D341Med (cell line): ENCODE data around the gene ATG16L1.

Experiments
- DNase-seq: peaks from one replicate; pipeline ENCODE4 v3.0.0; 2012; ENCODE audit warnings: low spot score

Gene ATG16L1

DNA sequence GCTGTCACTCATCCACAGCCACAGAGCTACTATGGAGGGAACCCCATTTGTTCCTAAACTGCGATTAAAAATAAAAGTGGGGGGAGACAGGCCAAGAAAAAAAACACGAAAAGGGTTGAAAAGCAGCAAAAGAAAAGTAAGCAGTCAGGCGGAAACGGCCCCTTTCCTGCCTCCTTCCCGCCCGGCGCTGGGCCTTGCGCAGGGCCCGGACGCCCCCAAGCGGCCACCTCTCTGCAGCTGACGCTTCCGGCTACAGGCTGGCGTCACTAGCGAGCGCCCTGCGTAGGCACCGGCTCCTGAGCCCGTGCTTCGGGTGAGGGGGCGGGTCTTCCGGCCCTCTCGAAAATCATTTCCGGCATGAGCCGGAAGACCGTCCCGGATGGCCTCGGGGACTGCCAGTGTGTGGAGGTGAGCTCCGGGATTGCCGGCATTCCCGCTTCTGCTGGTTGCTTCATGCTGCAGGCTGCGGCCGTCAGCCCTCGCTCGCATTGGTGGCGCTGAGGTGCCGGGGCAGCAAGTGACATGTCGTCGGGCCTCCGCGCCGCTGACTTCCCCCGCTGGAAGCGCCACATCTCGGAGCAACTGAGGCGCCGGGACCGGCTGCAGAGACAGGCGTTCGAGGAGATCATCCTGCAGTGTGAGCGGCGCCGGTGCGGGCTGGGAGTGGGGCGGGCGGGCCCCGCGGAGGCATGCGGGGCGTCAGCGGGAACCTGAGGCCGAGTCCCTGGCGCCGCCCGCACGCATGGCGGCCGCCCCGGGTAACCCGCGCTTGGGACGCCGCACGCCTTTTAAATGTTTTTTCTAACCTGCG lies at the start of gene ATG16L1:
ATG16L1 (plus strand) TSS at position 368 of the 811 bp plus-strand sequence; CDS start at position 523, 155 bp downstream.
- DNase-seq = peak; percentile 98

- DNase-seq = no peak
Observed at GRCh38 chr2:233202531-233202944, 48.9 kb upstream of the ATG16L1 start.

GRCh38 chr2:233203060-233203459 lies 48.4 kb upstream of the ATG16L1 start:
- DNase-seq = no peak

- no peak for DNase-seq
Observed at GRCh38 chr2:233204286-233204936, 47.1 kb upstream of the ATG16L1 start.

- DNase-seq = no peak
Observed at GRCh38 chr2:233208382-233209116, 42.9 kb upstream of the ATG16L1 start.

DNA sequence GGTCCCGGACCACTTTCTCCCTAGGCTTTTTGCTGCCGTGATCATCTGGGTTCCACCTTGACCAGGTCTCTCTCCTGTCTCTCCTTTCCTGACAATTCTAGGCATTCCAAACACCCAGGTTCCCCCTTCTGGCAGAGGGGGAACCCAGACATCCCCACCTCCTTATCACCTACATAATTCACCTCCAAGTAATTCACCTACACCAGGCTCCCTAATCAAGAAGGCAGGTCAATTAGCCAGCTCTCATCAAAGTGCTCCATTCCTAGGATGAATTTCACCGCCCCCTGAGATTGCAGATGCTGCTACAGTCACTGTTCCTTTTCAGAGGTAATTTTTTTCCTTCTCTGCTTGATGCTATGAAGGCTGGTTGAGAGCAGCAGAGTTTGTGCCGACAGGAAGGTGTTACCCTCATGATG lies 42.3 kb upstream of the ATG16L1 start:
- DNase-seq = no peak

- DNase-seq = no peak
Observed at GRCh38 chr2:233209533-233210171, 41.8 kb upstream of the ATG16L1 start.

GRCh38 chr2:233210281-233210680 lies 41.2 kb upstream of the ATG16L1 start:
- DNase-seq = no peak

DNA sequence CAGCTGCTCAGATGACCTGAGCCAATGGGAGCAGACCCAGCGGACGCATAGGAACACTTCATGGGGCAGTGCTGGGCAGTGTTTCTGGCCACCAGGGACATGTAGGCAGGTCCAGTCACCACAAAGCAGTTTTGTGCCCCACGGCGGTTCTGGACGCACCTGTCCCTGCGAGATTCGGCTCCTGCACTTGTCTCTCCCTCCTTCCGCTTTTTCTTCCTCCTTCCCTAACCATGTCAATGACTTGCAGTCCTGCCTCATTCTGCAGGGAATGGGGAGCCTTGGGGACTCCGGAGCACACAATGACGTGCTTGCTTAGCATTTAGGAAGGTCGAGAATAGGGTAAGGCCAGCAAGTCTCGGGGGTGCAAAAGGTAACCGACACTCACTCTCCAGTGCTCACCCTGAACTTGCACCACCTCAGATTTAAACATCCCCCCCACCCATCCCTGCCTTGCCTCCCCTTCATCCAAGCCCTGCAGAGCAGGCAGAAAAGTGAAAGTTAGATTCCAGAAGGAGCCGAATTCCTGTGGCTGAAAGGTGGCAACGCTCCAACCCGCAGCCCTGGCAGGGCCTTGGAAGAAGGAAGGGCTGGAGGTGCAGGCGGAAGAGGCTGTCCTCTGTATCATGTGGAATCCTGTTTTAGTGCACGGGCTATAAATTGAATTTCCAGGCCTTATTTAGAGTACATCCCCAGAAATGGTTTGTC lies 40.5 kb upstream of the ATG16L1 start:
- no peak for DNase-seq

DNA sequence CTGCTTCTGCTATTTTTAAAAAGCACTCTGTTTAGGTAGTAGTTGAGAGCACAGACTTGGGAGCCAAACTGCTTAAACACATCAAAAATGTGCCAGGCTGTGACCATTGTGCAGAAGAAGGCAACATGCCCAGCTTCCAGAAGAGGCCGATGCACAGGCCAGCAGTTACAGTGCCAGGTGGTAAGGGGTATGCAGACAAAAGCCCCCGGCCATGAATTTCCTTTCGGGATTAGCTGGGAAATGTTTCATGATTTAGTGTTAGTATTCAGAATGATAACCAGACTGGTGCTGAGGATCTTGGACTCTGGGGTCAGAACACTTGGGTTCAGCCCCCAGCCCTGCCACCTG lies 40.0 kb upstream of the ATG16L1 start:
- DNase-seq = no peak

DNA sequence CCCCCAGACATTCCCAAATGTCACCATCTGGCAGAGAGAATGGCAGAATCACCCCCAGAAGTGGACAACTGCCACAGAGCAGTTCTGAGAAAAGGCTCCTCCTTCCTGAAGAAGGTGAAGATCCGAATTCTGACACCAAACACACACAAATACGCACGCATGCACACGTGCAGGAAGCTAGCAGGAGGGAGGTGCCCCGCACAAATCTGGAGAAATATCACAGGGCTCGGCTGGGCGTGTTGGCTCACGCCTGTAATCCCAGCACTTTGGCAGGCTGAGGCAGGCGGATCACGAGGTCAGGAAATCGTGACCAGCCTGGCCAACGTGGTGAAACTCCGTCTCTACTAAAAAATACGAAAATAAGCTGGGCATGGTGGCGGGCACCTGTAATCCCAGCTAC lies 38.5 kb upstream of the ATG16L1 start:
- DNase-seq = no peak

- no peak for DNase-seq
Observed at GRCh38 chr2:233213975-233214374, 37.5 kb upstream of the ATG16L1 start.

GRCh38 chr2:233217892-233218377 lies 33.5 kb upstream of the ATG16L1 start:
- DNase-seq = no peak

GRCh38 chr2:233218836-233219235 lies 32.6 kb upstream of the ATG16L1 start:
- DNase-seq = no peak

DNA sequence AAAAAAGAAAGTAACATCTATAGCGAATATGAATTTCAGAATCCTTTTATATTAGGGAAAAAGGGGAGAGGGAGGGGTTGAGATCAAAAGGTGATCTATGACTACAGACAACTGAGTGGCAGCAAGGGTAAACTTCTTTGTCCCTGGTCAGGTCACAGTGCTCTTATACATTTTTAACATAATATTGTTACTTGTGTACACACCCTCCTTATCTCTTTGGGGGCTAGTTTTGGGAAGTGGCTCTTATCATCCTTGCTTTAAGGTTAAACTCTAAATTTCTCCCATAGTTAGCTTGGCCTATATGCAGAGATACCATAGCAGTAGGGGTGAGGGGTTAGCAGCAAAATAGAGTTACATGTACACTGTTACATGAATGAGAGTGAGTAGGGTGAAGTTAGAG lies 31.6 kb upstream of the ATG16L1 start:
- no peak for DNase-seq

- DNase-seq = no peak
Observed at GRCh38 chr2:233221378-233222063, 30.0 kb upstream of the ATG16L1 start.

- DNase-seq = no peak
Observed at GRCh38 chr2:233223059-233223894, 28.2 kb upstream of the ATG16L1 start.

GRCh38 chr2:233225230-233226068 lies 26.0 kb upstream of the ATG16L1 start:
- no peak for DNase-seq

GRCh38 chr2:233226511-233227031 lies 24.9 kb upstream of the ATG16L1 start:
- no peak for DNase-seq
